NCI-H2029 treated with DMSO at 0.1 percent for 48 hours (cell line): ENCODE results near the gene WASF3.
"Not testable (repeated sequence)": the region's sequence is repeated elsewhere in the genome, so short reads cannot be mapped to it uniquely, and the experiment has no call there.

Experiments
- DNase-seq: peaks from one replicate; lab custom pipeline; 2025; lab: John Stamatoyannopoulos, UW

Gene WASF3

DNA sequence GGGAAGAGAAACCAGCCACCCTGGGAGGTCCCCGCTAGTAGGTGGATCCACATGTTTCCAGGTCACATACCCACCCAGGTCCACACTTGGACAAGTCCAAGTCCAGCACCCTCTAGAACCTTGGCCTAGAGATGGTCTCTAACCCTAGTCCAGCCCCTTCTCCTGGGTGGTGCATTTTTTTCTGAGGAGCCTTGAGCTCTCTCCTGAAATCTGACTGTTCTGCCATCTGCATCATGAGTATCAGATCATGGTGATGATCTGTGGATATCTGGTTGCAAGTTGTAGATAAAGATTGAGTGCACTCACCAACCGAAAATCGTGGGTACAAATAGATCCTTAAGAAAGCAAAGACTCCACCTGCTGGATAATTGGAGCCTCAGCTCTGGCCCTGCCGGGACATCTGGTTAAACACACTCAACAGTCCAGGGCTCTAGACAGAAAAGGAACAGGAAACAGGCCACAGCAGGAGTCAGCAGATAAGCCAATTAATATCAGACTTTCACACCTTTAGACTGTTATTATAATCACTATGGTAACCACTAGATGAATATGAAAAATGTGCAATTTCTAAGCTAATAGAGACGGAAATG, 162.0 kb downstream of the WASF3 start:
- peak; percentile 9 for DNase-seq

DNA sequence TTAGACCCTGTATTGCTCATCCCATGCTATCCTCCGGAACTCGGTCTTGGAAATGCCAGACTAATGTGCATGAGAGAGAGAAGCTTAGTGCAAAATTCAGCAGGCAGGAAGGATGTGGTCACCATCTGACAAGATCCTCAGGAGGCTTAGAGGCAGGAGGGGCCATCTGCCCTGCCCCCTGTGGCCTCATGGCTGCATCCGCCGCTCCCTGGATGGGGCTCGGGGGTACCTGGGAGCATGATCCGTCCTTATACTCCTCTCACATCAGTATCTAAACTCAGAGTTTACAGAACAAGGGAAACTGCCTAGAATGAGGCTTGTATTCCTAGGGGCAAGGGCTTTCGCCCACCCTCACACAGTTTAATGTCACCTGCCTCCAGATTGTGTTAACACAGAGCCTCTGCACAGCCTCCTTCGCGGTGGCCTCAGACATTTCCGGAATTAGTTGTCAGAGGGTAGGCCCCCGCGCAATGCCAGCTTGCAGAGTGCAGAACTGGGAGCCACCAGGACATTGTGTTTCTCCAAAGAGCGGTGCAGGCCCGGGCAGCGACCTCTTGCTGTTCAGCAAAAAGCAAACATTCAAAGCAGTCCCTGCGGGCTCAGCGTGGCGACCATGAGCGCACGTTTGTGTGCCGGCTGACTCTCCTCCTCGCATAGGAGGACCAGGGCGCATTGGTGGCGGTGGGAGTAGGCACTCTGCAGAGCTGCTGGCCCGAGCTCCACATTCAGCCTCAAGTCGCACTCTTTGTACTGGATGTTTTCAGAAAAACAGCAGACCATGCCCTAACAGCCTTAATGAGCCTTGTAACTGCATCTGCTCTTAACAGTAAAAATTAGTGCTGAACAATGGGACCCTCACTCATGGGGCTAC, 164.0 kb downstream of the WASF3 start:
- DNase-seq = no peak

DNA sequence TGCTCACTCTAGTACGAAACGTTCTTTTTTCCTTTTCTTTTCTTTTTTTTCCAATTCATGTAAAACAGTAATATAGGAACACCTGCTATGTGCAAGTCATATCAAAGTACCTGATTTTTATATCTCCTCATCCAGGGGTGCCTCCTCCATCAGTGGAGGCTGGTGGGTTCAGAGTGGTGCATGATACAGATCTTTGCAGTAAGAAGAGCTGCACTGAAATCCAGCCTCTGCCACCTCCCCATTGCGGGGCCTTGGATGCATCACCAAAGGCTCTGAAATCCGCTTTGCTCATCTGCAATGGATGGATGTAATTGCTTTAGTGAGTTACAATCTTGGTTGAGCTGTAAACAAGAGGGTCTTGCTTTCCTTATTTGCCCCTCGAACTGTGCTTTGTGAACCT, 164.8 kb downstream of the WASF3 start:
- DNase-seq = no peak

DNA sequence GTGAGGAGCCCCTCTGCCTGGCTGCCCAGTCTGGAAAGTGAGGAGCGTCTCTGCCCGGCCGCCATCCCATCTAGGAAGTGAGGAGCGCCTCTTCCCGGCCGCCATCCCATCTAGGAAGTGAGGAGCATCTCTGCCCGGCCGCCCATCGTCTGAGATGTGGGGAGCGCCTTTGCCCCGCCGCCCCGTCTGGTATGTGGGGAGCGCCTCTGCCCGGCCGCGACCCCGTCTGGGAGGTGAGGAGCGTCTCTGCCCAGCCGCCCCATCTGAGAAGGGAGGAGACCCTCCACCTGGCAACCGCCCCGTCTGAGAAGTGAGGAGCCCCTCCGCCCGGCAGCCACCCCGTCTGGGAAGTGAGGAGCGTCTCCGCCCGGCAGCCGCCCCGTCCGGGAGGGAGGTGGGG, 166.1 kb downstream of the WASF3 start:
- not testable (repeated sequence) for DNase-seq

DNA sequence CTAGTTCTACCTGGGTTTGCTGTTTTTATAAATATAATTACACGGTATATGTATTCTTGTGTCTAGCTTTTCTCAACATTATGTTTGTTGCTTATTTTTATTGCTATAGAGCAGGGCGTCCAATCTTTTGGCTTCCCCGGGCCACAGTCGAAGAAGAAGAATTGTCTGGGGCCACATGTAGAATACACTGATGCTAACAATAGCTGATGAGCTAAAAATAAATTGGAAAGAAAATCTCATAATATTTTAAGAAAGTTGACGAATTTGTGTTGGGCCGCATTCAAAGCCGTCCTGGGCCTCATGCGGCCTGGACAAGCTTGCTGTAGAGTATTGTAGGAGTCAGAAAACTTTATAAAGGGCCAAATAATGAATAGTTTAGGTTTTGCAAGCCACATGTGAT, 169.2 kb downstream of the WASF3 start:
- DNase-seq = no peak

DNA sequence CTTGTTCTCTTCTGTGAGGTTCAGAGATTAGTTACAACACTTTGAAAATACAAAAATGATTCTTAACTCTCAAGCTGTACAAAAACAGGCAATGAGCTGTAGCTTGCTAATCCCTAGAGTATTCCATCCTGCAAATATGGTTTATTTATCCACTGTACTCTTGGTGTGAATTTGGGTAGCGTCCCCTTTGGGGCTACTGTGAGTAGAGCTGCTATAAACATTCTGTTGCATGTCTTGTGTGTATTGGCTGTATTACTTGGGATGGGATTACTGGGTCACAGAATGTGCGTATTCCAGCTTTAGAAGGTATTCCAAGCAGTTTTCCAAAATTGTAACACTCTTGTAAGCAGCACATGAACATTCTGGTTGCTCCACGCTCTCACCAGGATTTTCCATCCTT, 169.6 kb downstream of the WASF3 start:
- no peak for DNase-seq

DNA sequence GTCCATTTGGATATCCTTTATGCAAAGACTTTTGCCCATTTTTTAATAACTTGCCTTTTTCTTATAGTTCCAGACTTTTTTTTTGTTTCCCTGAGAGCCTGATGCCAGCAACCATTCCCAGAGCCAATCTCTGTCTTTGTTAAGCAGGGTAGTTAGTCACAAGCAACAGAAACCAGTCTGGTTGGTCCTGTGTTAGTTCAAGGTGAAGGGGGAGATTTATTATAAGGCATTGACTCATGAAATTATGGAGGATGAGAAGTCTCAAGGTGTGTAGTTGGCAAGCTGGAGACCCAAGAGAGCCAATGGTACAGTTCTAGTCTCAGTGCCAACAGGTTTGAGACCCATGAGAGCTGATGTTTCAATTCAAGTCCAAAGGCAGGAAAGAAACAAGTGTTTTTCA, 170.2 kb downstream of the WASF3 start:
- no peak for DNase-seq

DNA sequence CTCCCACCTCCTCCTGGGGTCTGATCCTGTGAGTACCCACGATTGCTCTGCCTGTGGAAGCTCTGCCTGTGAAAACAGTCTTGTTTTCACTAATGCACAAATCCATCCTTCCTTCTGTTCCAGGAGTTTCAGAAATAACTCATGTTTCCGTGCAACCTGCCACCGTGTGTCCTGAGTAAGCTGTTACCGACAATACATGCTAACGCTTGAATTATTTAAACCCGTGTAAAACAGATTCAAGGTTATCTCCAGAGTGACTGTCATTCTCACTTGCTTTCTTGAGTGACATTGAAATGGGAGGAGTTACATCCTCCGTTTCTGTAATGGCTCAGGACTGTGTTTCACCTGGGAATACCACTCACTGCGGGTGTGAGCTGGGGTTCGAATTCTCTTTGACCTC, 178.2 kb downstream of the WASF3 start:
- no peak for DNase-seq
